ENCODE measurements around the gene CAMKMT. TPM values are rescaled to one million over a fixed set of nuclear protein-coding genes. Genes with fewer than 3 reads are reported as not detected.

The CAMKMT gene
- total RNA-seq, 1 donor = 15.0 TPM

DNA sequence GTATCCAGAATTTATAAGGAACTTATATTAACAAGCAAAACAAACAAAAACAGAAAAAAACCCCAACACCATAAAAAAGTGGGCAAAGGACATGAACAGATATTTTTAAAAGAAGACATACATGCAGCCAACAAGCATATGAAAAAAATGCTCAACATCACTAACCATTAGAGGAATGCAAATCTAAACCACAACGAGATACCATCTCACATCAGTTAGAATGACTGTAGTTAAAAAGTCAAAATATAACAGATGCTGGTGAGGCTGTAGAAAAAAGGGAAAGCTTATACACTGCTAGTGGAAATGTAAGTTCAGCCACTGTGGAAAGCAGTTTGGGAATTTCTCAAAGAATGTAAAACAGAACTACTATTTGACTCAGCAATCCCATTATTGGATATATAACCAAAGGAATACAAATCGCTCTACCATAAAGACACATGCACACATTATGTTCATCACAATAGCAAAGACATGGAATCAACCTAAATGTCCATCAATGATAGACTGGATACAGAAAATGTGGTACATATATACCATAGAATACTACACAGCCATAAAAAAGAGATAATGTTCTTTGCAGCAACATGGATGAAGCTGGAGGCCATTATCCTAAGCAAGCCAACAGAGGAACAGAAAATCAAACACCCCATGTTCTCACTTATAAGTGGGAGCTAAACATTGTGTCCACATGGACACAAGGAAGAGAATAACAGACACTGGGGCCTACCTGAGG lies 25.8 kb upstream of the CAMKMT start:
- no peak overlapping the region for H3K4me3 ChIP-seq (ENCODE audit: low read depth, low read length)
- peak; percentile 15 for DNase-seq (ENCODE audit: low read depth)
- TF ChIP-seq, protein P1, sequence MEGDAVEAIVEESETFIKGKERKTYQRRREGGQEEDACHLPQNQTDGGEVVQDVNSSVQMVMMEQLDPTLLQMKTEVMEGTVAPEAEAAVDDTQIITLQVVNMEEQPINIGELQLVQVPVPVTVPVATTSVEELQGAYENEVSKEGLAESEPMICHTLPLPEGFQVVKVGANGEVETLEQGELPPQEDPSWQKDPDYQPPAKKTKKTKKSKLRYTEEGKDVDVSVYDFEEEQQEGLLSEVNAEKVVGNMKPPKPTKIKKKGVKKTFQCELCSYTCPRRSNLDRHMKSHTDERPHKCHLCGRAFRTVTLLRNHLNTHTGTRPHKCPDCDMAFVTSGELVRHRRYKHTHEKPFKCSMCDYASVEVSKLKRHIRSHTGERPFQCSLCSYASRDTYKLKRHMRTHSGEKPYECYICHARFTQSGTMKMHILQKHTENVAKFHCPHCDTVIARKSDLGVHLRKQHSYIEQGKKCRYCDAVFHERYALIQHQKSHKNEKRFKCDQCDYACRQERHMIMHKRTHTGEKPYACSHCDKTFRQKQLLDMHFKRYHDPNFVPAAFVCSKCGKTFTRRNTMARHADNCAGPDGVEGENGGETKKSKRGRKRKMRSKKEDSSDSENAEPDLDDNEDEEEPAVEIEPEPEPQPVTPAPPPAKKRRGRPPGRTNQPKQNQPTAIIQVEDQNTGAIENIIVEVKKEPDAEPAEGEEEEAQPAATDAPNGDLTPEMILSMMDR (IDR thresholded peaks at IDR 0.05; ENCODE audit: insufficient read depth, low read length) = no peak

DNA sequence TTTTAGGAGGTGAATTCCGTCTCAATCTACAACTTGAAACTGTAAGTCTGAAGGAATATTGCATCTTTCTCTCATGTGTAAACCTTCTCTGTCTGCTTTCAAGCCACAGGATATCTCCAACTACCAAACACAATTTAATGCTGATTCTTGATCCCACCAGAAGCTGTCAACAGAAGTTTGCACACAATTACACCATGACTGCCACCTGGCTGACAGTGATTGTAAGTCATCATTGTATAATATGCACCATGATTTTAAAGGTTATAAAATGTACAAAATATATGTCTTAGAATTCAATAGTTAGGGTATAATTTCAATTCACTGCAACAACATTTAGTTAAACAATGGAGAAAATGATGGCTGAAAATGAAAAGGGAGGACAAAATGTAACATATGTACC lies 18.9 kb upstream of the CAMKMT start:
- H3K4me3 ChIP-seq (ENCODE audit: low read depth, low read length) = no peak overlapping the region
- DNase-seq (ENCODE audit: low read depth) = no peak
- TF ChIP-seq, protein P1 (IDR thresholded peaks at IDR 0.05; ENCODE audit: insufficient read depth, low read length) = peak; percentile 6

DNA sequence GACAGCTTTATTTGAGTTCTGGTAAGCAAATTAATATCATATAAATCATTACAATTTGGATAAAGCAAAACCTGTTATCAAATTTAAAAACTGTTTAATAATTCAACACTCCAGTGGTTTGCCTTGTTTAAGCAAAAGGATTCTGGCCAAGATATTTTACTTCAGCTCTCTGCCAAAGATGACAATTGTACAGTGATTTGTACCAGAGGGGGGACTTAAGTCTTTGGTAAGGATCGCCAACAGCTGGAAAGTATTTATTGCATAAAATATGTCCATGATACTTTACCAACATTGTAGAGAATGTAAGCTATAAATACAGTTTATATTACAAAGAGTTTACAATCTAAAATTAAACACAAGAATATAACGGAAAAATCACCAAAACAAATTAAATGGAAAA lies 14.2 kb upstream of the CAMKMT start:
- TF ChIP-seq, protein P1 (IDR thresholded peaks at IDR 0.05; ENCODE audit: insufficient read depth, low read length) = no peak
- H3K4me3 ChIP-seq (ENCODE audit: low read depth, low read length) = no peak overlapping the region
- DNase-seq (ENCODE audit: low read depth) = peak; percentile 40

DNA sequence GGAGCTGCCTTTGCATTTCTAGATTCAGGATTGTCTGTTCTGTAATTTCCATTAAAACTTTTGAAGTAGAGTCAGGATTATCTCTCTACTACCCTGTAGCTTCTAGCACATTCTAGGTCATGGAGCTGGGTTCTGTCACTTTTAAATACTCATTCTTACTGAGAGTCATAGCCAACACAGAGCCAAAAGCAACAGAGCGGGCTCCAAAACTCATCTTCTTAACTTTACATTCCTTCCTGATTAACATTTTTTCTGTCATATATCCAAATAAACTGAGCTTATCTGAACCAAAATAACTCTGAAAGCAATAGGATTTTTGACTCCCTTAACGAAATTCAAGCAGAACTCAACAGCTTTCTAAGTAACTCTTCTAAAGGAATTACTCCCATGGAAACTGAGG lies 13.3 kb upstream of the CAMKMT start:
- DNase-seq (ENCODE audit: low read depth) = peak; percentile 89
- TF ChIP-seq, protein P1 (IDR thresholded peaks at IDR 0.05; ENCODE audit: insufficient read depth, low read length) = no peak
- no peak overlapping the region for H3K4me3 ChIP-seq (ENCODE audit: low read depth, low read length)

DNA sequence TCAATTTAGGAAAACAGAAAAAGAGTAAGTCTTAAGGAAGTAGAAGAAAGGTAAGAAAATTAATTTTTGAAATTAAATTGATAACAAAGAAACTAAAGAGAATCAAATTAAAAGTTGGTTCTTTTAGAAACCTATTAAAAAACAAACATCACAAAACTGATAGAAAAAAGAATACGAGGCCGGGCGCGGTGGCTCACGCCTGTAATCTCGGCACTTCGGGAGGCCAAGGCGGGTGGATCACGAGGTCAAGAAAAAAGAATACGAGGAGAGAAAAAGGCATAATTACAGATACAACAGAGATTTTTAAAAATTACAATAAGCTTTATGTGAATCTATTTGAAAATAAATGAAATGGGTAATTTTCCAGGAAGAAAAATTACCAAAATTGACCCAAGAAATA lies 12.2 kb upstream of the CAMKMT start:
- TF ChIP-seq, protein P1 (IDR thresholded peaks at IDR 0.05; ENCODE audit: insufficient read depth, low read length) = no peak
- DNase-seq (ENCODE audit: low read depth) = no peak
- no peak overlapping the region for H3K4me3 ChIP-seq (ENCODE audit: low read depth, low read length)

DNA sequence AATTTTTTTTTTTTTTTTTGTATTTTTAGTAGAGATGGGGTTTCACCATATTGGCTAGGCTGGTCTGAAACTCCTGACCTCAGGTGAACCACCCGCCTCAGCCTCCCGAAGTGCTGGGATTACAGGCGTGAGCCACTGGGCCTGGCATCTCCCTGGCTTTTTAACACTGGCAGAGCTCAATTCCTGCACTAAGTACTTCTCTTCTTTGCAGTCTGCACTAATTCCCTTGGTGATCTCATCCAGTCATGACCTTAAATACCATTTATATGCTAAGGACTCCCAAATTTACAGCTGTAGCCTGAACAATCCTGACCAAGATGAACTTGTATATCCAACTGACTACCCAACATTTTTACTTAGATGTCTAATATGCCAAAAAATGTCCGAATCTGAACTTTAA lies 10.7 kb upstream of the CAMKMT start:
- TF ChIP-seq, protein P1 (IDR thresholded peaks at IDR 0.05; ENCODE audit: insufficient read depth, low read length) = no peak
- DNase-seq (ENCODE audit: low read depth) = peak; percentile 59

DNA sequence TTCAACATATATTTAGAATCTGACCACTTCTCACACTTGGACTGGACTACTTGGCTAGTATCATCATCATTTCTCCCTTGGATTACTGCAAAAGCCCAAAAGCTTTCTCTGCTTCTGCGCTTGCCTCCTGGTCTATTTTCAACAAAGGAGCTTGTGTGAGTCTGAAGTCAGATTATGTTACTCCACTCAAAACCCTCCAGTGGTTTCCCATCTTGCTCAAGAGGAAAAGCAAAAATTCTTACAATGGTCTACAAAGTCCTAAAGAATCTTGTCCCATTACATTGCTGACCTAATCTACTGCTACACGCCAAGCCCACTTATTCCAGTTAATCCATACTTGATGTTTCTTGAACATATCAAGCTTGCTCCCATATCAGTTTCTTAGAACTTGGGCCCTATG lies 10.1 kb upstream of the CAMKMT start:
- H3K4me3 ChIP-seq (ENCODE audit: low read depth, low read length) = no peak overlapping the region
- TF ChIP-seq, protein P1 (IDR thresholded peaks at IDR 0.05; ENCODE audit: insufficient read depth, low read length) = no peak
- DNase-seq (ENCODE audit: low read depth) = peak; percentile 92

More for the DNA sequence above, 10.7 kb upstream of the CAMKMT start:
- H3K4me3 ChIP-seq (ENCODE audit: low read depth, low read length) = no peak overlapping the region

All from fibroblast of the aortic adventitia (primary cell).